UCSD-AML1 (cell line): ENCODE measurements around the gene ALOX15B.
"Not testable (repeated sequence)": the region's sequence is repeated elsewhere in the genome, so short reads cannot be mapped to it uniquely, and the experiment has no call there.

Experiments
- DNase-seq: peaks from one replicate; lab custom pipeline; 2025; ENCODE audit not compliant: unreplicated experiment; lab: John Stamatoyannopoulos, UW

Gene ALOX15B

DNA sequence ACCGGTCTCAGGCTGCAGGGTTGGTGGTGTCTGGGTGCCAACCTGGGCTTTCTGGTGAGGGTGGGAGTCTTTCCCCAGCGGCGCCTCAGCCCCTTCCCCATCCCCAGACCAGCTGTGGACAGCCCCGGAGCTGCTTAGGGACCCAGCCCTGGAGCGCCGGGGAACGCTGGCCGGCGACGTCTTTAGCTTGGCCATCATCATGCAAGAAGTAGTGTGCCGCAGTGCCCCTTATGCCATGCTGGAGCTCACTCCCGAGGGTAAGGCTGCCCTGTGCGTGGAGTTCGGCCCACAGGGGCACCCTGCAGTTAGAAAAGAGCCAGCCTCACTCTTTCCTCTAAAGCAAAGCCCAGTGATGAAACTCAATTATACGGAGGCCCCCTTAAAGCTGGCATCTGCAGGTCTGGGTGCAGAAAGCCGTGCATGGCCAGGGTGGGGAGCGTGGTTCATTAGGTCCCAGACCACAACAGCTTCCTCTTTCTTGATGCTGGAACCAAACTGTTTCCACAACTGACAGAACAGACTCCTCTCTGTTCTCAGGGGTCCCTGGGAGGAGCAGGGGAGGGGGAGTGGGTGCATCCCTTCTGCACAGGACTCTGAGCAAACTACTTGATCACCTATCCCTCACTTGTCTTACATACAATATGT lies 25.7 kb upstream of the ALOX15B start:
- no peak for DNase-seq

DNA sequence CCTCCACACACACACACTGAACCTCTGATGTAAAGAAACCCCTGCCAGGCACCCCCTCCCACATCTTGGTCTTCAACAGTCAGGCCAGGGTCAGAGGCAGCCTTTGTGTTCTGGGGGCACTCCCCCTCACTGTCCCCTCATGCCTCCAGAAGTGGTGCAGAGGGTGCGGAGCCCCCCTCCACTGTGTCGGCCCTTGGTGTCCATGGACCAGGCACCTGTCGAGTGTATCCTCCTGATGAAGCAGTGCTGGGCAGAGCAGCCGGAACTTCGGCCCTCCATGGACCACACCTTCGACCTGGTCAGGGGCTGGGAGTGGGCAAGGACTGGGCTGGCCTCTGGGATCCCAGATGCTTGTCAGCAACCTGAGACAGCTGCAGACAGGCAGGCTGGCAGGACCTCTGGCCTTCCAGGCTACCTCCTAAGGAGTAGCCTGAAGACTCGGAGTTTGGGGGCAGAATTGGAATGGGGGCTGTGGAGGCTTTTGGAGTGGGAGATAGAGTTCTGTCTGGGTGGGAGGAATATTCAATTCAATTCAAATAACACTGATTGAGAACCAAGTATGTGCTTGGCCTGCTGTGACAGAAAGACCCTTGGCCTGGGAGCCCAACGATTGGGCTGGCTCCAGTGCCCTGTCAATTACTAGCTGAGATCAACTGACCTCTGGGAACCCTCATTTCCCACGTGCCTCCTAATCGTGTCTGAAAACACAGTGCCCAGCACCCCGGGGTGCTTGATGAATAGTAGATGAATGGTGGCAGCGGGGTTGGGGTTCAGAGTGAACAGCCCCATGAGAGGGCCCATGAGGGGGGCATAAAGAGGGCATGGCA lies 24.9 kb upstream of the ALOX15B start:
- no peak for DNase-seq

DNA sequence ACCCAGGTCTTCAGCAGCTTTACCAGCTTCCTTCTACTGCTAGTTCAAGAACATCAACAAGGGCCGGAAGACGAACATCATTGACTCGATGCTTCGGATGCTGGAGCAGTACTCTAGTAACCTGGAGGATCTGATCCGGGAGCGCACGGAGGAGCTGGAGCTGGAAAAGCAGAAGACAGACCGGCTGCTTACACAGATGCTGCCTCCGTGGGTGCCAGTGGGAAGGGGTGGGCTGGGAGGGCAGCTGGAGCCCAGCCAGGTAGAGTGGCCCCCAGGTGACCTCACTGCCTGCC lies 24.4 kb upstream of the ALOX15B start:
- DNase-seq = no peak

DNA sequence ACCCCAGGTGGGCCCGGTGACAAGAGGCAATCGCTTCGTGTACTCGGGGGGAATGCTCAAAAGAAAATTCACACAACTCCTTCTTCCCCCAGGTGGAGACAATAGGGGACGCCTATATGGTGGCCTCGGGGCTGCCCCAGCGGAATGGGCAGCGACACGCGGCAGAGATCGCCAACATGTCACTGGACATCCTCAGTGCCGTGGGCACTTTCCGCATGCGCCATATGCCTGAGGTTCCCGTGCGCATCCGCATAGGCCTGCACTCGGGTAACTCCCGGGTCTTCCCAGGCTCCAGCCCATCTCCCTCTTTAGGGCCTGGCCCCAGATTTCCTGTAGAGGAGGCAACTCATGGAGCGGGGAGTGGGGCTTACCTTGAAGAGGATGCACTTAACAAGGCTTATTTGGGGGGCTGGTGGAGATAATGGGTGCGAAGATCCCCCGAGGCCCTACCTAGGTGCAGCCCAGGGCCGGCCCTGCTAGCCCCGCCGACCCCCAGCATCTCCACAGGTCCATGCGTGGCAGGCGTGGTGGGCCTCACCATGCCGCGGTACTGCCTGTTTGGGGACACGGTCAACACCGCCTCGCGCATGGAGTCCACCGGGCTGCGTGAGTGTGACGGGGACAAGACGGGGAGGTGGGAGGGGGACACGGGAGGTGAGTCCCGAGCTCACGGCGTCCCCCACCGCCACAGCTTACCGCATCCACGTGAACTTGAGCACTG lies 23.5 kb upstream of the ALOX15B start:
- DNase-seq = no peak

DNA sequence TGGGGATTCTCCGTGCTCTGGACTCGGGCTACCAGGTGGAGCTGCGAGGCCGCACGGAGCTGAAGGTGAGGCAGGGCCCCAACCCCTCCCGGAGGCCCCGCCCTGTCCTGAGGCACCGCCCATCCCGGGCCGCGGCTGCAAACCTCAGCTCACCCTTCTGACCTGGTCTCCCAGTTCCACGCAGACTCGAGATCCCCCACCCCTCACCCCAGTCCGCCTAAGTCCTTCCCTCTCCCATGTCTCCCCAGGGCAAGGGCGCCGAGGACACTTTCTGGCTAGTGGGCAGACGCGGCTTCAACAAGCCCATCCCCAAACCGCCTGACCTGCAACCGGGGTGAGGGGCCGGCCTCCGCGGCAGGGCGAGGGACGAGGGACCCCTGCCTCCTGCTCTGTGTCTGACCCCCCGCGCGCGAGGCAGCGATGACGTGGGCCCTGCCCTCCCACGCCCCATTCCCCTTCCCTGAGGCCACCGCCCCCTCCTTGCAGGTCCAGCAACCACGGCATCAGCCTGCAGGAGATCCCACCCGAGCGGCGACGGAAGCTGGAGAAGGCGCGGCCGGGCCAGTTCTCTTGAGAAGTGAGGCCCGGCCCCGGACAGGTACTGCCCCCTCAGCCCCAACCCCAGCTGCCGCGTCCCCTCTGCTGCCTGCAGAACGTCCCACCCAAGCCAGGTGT lies 22.8 kb upstream of the ALOX15B start:
- no peak for DNase-seq

DNA sequence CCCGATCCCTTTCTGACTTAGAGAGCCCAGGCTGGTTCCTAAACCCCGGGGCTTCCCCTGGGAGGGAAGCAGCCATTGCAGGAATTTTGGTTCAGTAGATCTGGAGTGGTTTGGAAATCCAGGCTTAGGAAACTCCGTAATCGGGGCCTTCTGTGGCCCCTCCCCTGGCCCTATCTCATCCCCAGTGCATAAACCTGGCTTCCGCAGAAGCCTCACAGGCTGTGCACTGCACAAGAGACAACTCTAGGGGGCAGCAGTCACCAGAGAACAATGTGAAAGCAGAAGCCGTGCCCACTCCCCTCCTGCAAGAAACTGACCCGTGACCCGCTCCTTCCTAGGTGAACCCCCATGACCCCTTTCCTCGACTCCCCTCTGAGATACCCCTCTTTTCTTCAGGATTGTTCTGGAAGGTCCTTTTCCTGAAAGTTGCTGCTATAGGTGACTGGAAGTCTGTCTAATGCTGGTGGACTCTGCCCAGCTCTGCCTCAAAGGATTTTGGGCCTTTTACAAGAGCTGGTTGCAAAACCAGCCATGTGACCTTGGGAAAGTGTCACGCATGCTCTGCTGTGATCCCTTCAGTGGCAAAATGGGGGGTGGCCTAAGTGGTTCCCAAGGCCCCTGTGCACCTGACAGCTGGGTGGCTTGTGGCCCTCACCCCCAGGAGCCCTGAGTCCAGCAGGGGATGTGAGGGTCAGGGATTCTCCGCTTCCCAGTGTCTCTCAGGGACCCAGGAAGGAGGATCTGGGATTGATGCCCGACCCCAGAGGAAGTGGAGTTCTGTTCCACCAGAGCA lies 22.0 kb upstream of the ALOX15B start:
- DNase-seq = peak; percentile 66

DNA sequence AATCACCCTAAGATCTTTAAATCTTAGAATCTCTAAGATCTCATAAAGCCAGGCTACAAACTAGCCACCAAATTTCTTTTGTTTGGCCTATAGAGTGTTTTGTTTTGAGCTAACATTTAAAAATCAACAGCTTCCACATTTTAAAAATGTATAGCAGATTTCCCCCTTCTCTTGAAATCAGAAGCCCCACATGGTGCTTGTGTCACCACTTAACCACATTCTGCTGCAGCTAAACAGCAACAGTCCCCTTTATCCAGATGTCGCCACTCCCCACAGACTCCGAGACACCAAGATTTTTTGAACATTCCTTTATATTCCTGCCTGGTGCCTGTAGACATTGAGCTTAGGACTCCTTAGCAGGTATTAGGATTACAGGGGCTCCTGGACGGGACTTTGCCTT lies 20.4 kb upstream of the ALOX15B start:
- DNase-seq = no peak

DNA sequence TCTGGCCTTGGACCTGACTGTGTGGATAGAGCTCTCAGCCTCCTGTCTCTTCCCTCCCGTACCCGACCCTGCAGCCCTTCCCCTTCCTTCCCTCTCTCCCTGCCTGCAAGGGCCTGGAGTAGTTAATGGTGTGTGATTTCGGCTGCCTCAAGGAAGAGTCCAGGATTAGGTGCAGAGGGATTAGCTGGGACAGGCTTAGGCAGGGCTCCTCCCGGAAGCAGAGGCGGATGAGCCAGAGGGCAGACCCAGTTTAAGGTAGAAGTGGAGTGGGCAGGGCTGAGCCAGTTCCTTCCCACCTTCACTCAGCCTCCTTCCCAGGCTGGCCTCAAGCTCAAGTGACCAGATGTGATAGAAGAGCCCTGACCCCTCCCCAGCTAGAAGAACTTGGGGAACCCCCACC lies 19.7 kb upstream of the ALOX15B start:
- no peak for DNase-seq

DNA sequence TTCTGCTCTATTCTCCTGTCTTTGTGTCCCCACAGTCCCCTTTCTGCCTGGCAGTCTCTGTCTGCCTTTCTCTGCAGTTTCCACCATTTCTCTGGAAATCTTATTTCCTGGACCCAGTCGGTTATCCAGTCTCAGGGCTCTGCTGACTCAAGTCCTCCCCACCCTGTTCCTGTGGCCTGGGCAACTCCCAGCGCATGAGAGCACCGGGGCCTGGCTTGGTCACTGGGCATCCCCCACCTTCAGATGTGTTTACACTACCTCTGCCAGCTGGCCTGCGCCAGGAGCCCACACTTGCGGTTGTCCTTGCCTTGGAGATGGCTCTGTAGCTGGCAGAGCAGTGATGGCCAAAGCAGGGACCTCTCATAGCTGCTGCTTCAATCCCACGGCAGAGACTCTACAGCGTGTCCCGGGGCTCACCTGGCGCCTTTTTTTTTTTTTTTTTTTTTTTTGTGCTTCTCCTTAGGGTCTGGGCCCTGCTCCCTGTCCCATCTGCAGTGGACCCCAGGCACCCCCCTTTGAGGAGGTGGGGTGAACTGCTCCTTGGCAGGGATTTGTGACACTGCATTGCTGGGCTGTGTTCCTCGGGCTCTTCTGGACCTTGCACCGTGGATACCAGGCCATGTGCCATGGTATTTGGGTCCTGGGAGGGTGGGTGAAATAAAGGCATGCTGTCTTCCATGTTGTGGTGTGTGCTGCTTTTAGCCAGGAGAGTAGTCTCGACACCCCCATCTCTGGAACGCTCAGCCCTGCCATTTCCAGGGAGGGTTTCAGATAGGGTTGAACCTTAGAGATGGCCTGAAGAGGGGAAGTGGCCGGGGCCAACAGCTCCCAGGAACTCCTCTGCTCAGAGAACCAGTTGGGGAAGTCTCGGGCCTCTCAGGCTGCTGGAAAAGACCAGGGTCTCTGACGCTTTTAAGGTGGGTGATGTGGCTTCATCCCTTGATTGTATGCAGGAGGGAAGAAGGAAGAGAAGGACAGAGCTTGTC lies 18.9 kb upstream of the ALOX15B start:
- DNase-seq = no peak

DNA sequence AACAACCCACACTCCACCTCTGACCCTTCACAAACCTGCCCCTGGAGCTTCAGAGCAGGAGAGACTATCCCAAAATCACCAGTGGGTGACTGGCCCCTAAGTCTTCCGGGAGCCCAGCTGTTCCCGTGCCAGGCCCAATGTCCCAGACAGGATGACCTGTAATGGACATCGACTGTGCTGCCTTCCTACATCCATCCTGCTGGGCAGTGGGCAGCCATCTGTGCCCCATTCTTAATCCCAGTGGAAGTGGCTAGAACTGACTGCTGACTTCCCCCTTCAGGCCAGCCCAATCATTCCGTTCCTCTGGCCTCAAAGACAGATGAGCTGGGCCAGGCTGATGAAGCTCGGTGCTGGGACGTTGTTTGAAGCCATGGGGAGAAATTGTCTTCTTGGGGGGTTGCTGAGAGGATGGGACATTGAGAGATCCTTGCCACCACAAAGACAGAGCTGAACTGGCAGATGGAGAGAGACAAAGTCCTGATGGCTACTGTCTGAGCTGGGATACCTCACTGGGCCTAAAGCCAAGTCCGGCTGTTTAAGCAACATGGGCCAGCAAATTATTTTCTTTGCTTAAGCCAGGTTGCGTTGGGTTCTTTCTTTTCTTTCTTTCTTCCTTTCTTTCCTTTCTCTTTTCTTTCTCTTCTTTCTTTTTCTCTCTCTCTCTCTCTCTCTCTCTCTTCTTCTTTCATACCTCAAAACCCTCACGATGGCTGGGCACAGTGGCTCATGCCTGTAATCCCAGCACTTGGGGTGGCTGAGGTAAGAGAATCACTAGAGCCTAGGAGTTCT lies 17.9 kb upstream of the ALOX15B start:
- DNase-seq = no peak

DNA sequence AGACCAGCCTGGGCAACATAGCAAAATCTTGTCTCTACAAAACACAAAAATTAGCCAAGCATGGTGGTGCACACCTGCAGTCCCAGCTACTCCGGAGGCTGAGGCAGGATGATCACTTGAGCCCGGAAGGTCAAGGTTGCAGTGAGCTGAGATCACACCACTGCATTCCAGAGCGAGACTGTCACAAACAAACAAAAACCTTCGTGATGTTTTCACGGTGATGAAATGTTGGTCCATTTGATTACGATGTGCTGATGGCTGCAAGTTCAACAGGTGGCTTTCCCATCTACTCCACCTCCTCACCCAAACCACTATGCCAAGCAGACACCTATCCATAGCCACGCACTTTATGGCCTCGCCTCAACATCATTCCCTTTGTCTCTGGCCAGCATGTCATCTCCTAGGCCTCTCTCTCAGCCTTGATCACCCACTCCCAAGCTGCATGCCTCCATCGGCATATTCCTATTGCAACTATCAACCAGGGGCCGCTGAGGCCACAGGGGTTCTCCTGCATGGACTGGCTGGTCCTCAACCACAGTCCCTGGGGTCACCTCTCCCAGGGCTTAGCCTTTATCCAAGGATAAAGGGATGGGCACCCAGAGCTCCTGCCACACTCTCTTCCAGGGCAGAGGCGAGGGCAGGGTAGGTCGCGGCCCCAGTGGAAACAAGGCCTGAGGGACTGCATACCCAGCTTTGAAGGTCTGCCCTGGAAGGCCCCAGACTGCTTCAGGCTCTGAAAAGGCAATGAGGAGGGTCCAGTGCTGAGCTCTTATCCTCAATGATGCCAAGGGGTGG lies 17.1 kb upstream of the ALOX15B start:
- DNase-seq = no peak

DNA sequence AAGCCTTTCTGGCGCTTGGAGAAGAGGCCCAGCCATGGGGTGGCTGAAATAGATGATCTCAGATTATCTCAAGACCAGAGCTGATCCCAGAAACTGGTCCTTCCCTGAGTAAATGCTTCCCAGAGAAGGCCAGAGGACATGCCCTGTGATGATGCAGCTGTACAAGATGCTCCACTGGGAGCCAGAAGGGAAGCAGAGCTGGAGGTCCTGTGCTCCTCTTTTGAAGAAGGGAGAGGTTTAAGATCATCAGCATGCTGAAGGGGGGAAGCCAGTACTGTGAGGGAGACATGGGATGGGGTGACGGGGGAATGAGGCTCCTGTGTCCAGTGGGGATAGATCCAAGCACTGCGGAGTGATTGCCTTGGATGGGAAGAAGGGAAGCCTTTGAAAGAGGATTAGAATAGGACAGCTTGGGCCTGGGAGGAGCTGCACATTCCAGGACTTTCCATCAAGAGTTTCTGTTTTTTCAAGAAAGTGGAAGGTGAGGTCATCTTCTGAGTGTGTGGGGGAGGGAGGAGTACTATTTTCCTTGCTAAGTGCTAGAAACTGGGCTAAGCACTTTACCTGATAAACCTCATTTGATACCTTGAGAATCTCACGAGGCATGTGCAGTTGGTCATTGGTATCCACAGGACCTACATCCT lies 16.4 kb upstream of the ALOX15B start:
- DNase-seq = no peak

DNA sequence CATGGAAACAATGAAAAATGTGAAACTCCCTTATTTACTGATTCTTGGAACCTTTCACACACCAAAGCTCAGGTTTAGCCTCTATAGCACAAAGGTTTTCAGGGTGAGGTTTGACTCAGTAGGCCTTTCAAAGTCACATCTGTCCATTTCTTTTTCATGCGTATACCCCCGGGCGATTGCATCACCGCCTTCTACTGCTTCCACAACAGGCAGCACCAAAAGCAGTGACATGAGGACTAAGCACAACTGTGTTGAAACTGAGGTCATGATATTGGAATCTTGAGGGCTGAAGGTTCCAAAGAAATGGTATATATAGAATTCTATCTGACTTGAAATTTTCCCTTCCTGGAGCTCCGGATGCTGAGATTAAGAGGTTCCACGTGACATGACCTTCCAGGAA lies 14.7 kb upstream of the ALOX15B start:
- DNase-seq = not testable (repeated sequence)

DNA sequence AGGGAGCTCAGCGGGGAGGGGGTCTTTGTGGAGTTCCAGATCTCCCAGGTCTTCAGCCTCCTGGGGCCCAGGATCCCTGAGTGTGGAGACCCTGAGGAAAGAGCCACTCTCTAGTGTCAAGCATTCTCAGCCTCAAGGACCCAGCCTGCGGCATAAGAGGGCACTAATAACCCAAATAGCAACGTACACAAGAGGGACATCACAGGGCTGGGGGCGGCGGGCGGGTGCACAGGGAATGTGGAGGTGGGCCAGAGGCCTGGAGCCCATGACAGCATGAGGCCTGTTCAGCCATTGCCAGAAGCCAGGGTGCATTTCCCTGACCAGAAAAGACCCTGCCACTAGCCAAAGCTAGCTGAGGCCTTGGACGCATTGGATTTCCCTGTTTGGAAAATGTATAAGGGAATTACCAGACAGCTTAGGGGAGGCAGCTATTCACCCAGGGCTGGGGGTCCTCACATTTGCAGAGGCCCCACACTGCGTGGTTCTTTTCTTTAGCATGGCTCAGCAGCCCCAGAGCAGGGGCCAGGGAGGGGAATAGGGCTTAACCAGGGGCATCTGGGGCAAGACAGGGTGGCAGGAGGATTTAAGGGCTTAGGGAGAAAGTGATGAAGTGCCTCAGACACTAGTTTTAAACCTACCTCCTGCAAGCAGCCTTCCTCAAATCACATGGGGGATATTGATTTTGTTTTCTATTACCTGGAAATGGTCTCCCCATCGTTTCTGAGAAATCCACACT lies 13.5 kb upstream of the ALOX15B start:
- DNase-seq = no peak

DNA sequence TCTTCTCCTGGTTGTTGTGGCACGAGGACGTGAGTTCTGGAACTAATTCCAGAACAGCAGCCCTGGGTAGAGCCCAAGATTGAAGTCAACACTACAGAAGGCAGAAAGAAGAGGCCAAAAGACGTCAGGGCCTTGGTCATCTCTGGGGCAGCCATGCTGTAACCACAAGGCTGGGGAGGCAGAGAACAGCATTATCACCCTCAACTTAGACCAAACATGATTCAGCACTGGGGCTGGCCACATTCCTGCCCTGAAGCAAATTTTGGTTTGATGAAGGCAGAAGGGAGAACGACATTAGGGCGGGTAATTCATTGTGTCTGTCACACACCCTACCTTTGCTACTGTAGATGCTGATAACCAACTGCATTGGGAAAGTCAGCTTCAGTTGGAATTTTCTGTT lies 9.7 kb upstream of the ALOX15B start:
- DNase-seq = no peak

DNA sequence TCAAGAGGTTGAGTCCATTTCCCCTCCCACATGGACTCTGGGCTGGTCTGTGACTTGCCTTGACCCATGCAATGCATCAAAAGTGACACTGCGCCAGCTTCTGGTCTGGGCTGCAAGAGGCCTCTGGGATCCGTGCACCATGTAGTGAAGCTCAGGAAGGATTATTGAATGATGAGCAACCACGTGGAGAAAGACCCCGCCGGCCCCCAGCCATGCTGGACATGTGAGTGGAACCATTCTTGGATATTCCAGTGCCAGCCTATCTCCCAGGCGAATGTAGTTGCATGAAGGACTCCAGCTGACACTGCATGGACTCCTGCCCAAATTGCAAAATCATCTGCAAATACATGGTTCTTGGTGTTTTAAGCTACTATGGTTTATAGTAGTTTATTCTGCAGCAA lies 7.6 kb upstream of the ALOX15B start:
- DNase-seq = no peak

DNA sequence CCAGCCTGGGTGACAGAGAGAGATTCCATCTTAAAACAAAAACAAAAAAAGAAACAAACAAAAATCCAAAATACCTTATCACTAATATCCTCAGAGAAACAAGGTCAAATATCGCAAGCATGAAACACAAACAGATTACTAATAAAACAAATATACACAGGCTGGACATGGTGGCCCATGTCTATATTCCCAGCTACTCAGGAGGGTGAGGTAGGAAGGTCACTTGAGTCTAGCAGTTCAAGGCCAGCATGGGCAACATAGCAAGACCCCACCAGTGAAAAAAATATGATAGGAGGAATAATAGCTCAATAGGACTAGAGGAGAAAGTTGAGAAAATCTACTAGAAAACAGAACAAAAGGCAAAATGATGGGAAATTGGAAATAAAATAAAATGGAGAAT lies 6.9 kb upstream of the ALOX15B start:
- no peak for DNase-seq
